Myometrial cell (primary cell): ENCODE measurements around the gene ALDH3B1. TPM values are rescaled to one million over a fixed set of nuclear protein-coding genes. Genes with fewer than 3 reads are reported as not detected.

ENCODE experiments used
- total RNA-seq: library from RNA; depleted of rRNA; stranded (reverse); fragments of >200 nt; gene quantifications from 2 replicates; pipeline ENCODE4 v1.2.3, GENCODE V29; 2015

The ALDH3B1 gene
- total RNA-seq: 61.7 and 66.1 TPM in 2 replicates

GRCh38 chr11:68010090-68011041 lies at the start of gene ALDH3B1:
Gene ALDH3B1, plus strand, starts transcription at chr11:68010327. Its CDS starts 4,971 bp downstream, at chr11:68015298.

GRCh38 chr11:68003846-68004550 lies 6.1 kb upstream of the ALDH3B1 start, which contains the start of gene UNC93B1:
Gene UNC93B1, minus strand, starts transcription at chr11:68004097. Its CDS starts 54 bp downstream, at chr11:68004043.

GRCh38 chr11:68030318-68031143 lies 20.4 kb downstream of the ALDH3B1 start, which contains the start of gene NDUFS8:
Gene NDUFS8, plus strand, starts transcription at chr11:68030681. Its CDS starts 1,471 bp downstream, at chr11:68032152.

GRCh38 chr11:68038718-68039525 lies 28.8 kb downstream of the ALDH3B1 start, which contains the start of gene TCIRG1:
Gene TCIRG1, plus strand, starts transcription at chr11:68039025. Its CDS starts 2,247 bp downstream, at chr11:68041272.

Other genes starting within 250 kb of the ALDH3B1 start
- 17.3 and 17.7 TPM in 2 replicates for gene UNC93B1, start 6.2 kb upstream of the ALDH3B1 start, total RNA-seq
- 233 TPM in 2 replicates for gene NDUFS8, start 20.4 kb downstream of the ALDH3B1 start, total RNA-seq
- gene TCIRG1, start 28.7 kb downstream of the ALDH3B1 start, total RNA-seq: 116 and 151 TPM in 2 replicates
- gene CHKA, start 111.1 kb downstream of the ALDH3B1 start, total RNA-seq: 6.7 and 9.5 TPM in 2 replicates
- gene KMT5B, start 203.0 kb downstream of the ALDH3B1 start, total RNA-seq: 7.8 and 11.7 TPM in 2 replicates